ENCODE measurements around the gene ADH1B. TPM values are rescaled to one million over a fixed set of nuclear protein-coding genes. Genes with fewer than 3 reads are reported as not detected.
"Not testable (repeated sequence)": the region's sequence is repeated elsewhere in the genome, so short reads cannot be mapped to it uniquely, and the experiment has no call there.

Gene ADH1B
- total RNA-seq, 1 experiment from 2014 or later: 1.0 TPM

DNA sequence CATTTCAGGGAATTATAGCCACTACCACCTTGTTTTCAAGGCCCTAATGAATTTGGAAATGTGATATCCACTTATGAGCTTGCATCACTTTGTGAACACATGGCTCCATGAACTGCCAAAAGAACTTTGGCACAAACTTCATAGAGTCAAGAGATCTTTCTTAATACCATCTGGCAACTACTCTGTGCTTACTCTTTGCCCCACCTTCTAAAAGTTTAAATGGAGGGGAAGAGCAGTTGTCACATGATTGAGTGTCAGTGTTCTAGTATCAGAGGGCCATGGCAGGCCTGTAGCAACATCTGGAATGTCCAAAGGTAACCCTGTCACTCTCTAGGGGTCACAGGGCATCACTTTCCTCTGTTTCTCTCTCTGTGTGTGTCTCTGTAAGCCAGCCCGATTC is 2.6 kb upstream of the ADH1B start:
- peaks cover 10% of the 10 kb centered on the region for H3K36me3 Mint-ChIP-seq
- no peak overlapping the region for H3K27ac Mint-ChIP-seq
- H3K4me1 Mint-ChIP-seq: peaks cover 10% of the 10 kb centered on the region
- no peaks in the 10 kb centered on the region for H3K27me3 Mint-ChIP-seq (ENCODE audit: low read depth)
- H3K4me3 Mint-ChIP-seq: no peak overlapping the region
- no peak for DNase-seq (ENCODE audit: low spot score)
- H3K9me3 Mint-ChIP-seq: peaks cover 39% of the 10 kb centered on the region
- ChIA-PET CTCF (interaction anchor here (0.6 kb wide), 1 partner anchor 53 kb away, joined by 3 read pairs; no protein-coding TSS in a partner anchor), POLR2A (no interaction called here)
- no peak for ATAC-seq
- no peak for TF ChIP-seq E2F5 (CRISPR knock-in tag; IDR thresholded peaks at IDR 0.05)
- no peak for TF ChIP-seq ZNF317 (CRISPR knock-in tag; IDR thresholded peaks at IDR 0.05; ENCODE audit: borderline replicate concordance, low read depth)
- TF ChIP-seq NFE2L1 (CRISPR knock-in tag; IDR thresholded peaks at IDR 0.05): no peak
- TF ChIP-seq CDX4 (CRISPR knock-in tag; IDR thresholded peaks at IDR 0.05; ENCODE audit: borderline replicate concordance): no peak
- no peak for TF ChIP-seq EMX1 (CRISPR knock-in tag; IDR thresholded peaks at IDR 0.05)
- no peak for TF ChIP-seq ZNF425 (CRISPR knock-in tag; conservative IDR thresholded peaks at IDR 0.05)

- H3K36me3 Mint-ChIP-seq; CTCF ChIA-PET; POLR2A ChIA-PET; H3K9me3 Mint-ChIP-seq; H3K27ac Mint-ChIP-seq; H3K4me3 Mint-ChIP-seq; DNase-seq (ENCODE audit: low spot score); ATAC-seq; H3K27me3 Mint-ChIP-seq (ENCODE audit: low read depth): not testable (repeated sequence)
- H3K4me1 Mint-ChIP-seq: peaks cover 15% of the 10 kb centered on the region
These were observed 3.4 kb downstream of the ADH1B start for GRCh38 chr4:99317811-99318210.

- DNase-seq (ENCODE audit: low spot score): no peak
- POLR2A ChIA-PET: no interaction called here
- TF ChIP-seq RELA (CRISPR knock-in tag; IDR thresholded peaks at IDR 0.05; ENCODE audit: borderline replicate concordance) (no peak), CDX4 (CRISPR knock-in tag; IDR thresholded peaks at IDR 0.05; ENCODE audit: borderline replicate concordance) (no peak), ZNF317 (CRISPR knock-in tag; IDR thresholded peaks at IDR 0.05; ENCODE audit: borderline replicate concordance, low read depth) (no peak), JAZF1 (CRISPR knock-in tag; IDR thresholded peaks at IDR 0.05) (no peak), FOXP1 (CRISPR knock-in tag; IDR thresholded peaks at IDR 0.05; ENCODE audit: borderline replicate concordance) (no peak), GRHL2 (CRISPR knock-in tag; IDR thresholded peaks at IDR 0.05; ENCODE audit: insufficient replicate concordance, severe bottlenecking) (no peak), RORB (CRISPR knock-in tag; IDR thresholded peaks at IDR 0.05) (no peak), USF2 (CRISPR knock-in tag; IDR thresholded peaks at IDR 0.05) (no peak), CREB1 (CRISPR knock-in tag; IDR thresholded peaks at IDR 0.05) (no peak), ELF4 (CRISPR knock-in tag; IDR thresholded peaks at IDR 0.05; ENCODE audit: low read depth) (no peak), PREB (CRISPR knock-in tag; IDR thresholded peaks at IDR 0.05; ENCODE audit: borderline replicate concordance) (no peak), KAT7 (CRISPR knock-in tag; IDR thresholded peaks at IDR 0.05; ENCODE audit: borderline replicate concordance) (no peak), ZNF425 (CRISPR knock-in tag; conservative IDR thresholded peaks at IDR 0.05) (no peak), NFYB (CRISPR knock-in tag; conservative IDR thresholded peaks at IDR 0.05; ENCODE audit: low read depth) (no peak)
- TF ChIP-seq, protein P1, sequence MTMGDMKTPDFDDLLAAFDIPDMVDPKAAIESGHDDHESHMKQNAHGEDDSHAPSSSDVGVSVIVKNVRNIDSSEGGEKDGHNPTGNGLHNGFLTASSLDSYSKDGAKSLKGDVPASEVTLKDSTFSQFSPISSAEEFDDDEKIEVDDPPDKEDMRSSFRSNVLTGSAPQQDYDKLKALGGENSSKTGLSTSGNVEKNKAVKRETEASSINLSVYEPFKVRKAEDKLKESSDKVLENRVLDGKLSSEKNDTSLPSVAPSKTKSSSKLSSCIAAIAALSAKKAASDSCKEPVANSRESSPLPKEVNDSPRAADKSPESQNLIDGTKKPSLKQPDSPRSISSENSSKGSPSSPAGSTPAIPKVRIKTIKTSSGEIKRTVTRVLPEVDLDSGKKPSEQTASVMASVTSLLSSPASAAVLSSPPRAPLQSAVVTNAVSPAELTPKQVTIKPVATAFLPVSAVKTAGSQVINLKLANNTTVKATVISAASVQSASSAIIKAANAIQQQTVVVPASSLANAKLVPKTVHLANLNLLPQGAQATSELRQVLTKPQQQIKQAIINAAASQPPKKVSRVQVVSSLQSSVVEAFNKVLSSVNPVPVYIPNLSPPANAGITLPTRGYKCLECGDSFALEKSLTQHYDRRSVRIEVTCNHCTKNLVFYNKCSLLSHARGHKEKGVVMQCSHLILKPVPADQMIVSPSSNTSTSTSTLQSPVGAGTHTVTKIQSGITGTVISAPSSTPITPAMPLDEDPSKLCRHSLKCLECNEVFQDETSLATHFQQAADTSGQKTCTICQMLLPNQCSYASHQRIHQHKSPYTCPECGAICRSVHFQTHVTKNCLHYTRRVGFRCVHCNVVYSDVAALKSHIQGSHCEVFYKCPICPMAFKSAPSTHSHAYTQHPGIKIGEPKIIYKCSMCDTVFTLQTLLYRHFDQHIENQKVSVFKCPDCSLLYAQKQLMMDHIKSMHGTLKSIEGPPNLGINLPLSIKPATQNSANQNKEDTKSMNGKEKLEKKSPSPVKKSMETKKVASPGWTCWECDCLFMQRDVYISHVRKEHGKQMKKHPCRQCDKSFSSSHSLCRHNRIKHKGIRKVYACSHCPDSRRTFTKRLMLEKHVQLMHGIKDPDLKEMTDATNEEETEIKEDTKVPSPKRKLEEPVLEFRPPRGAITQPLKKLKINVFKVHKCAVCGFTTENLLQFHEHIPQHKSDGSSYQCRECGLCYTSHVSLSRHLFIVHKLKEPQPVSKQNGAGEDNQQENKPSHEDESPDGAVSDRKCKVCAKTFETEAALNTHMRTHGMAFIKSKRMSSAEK (CRISPR knock-in tag; IDR thresholded peaks at IDR 0.05; ENCODE audit: borderline replicate concordance): no peak
These were observed 3.8 kb downstream of the ADH1B start for GRCh38 chr4:99317354-99317753.

More at GRCh38 chr4:99317354-99317753, 3.8 kb downstream of the ADH1B start:
- Mint-ChIP-seq H3K4me1 (peaks cover 15% of the 10 kb centered on the region), H3K27ac (no peak overlapping the region), H3K9me3 (no peaks in the 10 kb centered on the region), H3K4me3 (no peak overlapping the region), H3K27me3 (ENCODE audit: low read depth) (no peaks in the 10 kb centered on the region), H3K36me3 (no peaks in the 10 kb centered on the region)
- CTCF ChIA-PET: no interaction called here
- ATAC-seq: no peak

Measured in WTC11 (cell line).